ELF-1 (cell line): Measurements from ENCODE around the gene HADHA.
"Not testable (repeated sequence)": the region's sequence is repeated elsewhere in the genome, so short reads cannot be mapped to it uniquely, and the experiment has no call there.

Experiments
- DNase-seq: peaks from one replicate; pipeline ENCODE4 v3.0.0-alpha.2; 2016; ENCODE audit warnings: low read depth, low spot score

The HADHA gene

DNA sequence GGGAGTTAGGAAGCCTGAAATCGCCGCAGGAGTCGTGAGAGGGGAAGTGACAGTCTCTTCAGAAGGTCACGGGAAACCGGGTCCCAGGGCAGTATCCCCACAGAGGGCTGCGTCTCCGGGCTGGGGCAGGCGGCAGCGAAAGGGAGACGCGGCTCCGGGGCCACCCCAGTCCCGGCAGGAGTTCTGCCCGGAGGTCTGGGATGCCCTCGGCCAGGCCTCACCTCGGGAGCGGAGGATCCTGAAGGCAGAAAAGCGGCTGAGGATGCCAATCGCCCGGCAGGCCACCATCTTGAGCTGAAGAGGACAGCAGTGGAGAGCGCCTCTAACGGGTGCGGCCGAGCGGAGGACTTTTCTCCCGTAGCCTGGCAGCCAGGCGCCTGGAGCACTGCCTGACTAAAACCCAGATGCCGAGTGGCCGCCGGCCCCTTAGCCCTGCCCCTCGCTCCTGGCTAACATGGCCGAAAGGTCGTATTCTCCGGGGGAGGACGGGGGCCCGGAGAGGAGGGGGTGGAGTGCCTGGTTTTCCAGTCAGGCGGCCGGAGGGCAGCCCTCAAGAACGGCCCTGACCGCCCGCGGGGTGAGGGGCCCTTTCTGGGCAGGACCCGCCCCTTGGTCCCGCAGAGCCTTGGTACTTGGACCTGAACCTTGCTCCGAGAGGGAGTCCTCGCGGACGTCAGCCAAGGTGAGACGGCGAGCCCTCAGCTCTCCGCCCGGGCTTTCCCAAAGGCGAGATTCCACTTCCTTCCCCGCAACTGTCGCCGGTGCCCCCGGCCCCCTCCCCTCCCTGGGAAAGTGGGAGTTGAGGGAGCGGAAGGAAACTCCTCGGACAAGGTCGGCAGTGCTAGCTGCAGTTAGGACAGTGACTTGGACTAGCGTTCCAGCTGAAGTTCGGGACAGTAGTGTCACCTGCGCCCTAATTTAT, at the start of gene HADHA, which contains the start of gene HADHB:
Gene HADHA, minus strand, starts transcription at position 324 of the 922 bp plus-strand sequence. Its CDS starts 36 bp downstream, at position 288.
Gene HADHB, plus strand, starts transcription at position 631 of the 922 bp plus-strand sequence. CDS start 9,316 bp downstream, outside the sequence.
- DNase-seq, result peak; percentile 97

DNA sequence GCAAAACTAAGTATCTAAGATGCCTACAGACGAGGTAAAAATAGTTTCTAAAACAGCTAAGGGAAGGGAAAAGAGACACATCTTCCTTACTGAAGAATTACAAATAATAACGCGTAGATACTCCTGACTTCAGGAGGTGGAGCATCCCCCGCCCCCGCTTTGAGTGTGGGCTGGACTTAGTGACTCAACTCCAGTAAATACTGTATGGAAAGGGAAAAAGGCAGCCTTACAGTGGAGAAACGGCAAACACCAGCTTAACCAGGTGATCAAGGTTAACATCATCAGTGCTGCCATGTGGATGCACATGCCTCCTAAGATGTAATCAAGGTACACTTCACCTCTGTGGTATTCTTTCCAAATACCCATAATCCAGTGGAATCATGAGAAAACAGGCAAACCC, 48.2 kb upstream of the HADHA start:
- DNase-seq, result no peak

DNA sequence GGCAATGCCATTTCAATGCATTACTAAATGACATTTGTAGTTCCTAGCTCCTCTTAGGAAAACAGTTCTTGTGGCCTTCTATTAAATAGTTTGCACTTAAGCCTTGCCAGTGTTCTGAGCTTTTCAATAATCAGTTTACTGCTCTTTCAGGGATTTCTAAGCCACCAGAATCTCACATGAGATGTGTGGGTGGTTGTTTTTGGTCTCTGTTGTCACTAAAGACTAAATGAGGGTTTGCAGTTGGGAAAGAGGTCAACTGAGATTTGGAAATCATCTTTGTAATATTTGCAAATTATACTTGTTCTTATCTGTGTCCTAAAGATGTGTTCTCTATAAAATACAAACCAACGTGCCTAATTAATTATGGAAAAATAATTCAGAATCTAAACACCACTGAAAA, 45.6 kb upstream of the HADHA start:
- DNase-seq, result no peak

DNA sequence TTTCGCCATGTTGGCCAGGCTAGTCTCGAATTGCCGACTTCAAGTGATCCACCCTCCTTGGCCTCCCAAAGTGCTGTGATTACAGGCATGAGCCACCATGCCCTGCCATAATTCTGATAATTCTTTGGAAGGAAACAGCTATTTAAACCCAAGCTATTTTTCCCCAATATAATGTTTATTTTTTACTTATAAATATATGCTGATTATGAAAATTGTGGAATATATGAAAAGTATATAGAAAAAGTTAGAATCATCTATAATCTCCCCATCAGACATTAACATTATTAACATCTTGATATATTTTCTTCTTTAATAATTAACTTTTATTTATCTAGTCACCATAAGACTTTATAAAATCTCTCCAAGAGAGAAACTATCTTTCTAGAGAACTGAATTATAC, 41.5 kb upstream of the HADHA start:
- no peak for DNase-seq

DNA sequence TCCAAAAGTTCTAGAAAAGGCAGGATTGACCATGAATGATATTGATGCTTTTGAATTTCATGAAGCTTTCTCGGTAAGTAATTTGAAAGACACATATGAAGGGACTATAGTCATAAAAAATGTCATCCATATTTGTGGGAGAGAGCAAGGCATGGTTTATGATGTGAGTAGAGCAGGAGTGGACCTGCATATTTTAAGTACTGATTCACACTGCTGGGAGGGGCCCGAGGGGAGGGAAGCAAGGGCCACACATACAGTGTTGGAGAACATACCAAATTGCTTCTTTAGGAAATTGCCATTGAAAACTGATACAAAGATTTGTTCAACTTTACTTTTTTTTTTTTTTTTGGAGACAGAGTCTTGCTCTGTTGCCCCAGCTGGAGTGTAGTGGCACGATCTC, 39.7 kb upstream of the HADHA start:
- no peak for DNase-seq

DNA sequence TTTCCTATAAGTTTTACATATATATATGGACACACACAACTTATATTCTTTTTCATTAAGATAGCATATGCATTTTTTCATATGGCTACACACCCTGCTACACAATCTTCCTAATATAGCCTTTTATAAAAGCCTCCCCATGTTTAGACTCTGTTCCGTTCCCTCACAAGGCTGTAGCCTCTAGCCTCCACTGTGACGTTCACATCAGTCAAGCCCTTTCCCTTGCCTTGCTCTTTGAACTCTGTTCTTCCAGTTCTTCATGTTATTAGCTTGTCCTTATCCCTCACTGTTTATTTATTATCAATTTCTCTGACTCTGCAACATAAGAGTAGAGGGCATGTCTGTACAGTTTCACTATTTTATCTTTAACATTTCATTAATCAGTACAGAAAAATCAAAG, 39.2 kb upstream of the HADHA start:
- DNase-seq, result no peak

DNA sequence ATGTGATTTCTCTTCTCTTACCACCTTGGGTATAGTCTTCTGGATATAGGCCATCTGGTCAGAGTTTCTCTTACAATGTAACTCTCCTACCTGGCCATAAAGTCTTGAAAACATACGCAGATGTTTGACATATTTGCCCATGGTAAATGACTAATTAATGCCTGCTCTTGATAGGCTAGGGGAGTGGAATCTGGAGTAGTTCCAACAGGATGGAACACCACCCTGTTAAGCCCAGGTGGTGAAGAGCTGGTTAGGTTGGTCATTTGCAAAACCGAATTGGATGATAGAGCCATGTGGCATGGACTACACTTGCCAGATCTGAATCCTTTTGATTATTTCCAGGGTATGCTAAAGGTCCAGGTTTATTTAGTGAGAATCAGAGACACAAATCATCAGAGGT, 36.8 kb upstream of the HADHA start:
- DNase-seq, result no peak

DNA sequence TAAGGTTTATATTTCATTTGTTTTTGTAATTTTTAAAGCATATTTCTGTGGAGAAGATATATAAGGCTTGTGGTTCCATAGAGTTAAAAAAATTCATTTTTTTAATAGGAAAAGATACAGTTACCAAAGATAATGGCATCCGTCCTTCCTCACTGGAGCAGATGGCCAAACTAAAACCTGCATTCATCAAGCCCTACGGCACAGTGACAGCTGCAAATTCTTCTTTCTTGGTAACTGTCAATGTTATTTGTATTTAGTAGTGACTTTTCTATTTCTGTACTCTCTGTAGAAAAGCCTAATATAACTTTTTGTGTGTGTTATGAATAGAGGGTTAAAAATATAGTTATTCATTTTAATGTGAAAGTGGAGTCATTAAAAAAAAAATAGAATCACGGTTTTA, 35.5 kb upstream of the HADHA start:
- DNase-seq, result no peak

DNA sequence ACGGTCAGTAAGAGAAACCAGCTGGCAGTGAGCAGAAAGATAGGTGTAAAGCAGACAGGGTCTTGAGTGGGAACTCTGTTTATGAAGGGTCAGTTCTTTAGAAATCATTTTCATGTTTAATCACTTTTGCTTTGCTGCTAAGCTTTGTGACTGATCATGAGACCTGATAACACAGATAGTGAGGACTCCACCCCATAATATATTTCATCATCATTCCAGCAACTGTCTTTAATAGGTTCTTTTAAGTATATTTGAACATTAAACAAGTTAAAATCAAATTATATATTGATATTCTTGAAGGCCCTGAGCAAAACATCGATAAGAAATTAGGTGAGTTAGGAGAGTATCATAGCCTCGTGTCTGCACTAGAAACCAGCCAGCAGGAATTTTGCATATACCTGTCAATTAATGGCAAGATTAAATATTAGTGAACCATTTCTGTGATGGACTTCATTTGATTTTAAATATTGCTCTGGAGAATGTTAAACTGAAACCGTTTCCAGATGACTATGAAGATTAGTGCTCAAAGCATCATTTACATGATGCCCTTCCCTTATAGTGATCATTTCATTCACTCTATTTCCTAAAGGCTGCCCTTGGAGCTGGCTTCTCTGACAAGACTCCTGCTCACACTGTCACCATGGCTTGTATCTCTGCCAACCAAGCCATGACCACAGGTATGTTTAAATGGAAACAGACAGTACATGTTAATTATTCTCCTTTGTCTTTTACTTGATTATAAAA, 32.2 kb upstream of the HADHA start:
- no peak for DNase-seq

DNA sequence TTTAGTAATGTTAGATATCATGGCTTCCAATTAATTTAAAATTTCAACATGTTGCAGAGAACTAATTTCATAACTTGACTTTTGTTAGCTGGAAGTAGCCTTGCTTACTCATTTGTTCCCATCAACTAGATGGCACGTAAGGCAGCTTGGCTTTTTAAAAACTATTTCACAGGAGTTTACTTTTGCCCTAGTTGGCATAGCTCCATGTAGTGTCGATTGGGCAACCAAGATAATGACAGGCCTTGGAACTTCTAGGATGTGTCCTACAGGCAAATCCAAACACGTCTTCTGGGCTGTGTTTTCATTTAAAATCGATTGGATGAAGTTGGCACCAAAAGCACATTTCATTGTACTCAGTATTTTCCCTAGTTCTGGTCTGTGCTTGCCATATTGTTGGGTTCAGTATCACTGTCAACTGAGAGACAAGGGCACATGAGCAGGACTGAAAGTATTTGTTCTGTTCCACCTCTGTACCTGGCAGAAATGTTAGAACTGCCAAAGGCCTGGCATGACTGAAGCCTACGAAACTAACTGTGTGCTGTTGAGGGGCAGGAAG, 29.7 kb upstream of the HADHA start:
- DNase-seq, result no peak

DNA sequence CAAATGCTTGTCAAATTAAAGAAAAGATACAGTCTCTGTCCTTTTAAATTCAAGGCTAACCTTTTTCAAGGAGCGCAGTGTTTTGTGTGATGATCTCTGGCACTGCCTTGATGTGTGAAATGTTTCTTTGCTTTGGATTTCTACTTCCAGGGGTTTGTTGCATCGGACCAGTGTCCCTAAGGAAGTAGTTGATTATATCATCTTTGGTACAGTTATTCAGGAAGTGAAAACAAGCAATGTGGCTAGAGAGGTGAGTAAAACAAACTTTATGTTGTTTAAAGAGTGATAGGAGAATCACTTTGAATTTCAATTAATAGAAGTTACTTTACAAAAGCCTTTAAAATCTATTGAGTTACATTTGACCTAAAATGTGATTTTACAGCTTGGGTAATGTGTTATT, 29.1 kb upstream of the HADHA start:
- DNase-seq, result no peak

DNA sequence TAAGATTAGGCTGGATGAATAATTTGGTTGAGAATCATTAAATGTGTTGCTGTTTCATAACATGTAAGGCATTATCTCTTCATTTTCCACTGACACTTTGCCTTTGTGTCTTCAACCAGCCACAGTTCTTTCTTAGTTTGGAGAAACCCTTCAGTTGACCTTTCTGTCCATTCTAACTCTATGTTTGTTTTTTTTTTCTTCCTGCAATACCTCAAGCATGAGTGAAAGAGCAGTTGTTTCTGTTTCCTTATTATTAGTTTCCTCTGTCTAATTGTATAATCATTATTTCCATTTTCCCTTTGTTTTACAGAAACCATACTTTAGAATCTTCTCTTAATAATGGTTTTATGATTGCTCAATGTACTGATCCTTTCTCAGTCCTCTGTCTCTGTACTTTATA, 25.9 kb upstream of the HADHA start:
- DNase-seq, result no peak

DNA sequence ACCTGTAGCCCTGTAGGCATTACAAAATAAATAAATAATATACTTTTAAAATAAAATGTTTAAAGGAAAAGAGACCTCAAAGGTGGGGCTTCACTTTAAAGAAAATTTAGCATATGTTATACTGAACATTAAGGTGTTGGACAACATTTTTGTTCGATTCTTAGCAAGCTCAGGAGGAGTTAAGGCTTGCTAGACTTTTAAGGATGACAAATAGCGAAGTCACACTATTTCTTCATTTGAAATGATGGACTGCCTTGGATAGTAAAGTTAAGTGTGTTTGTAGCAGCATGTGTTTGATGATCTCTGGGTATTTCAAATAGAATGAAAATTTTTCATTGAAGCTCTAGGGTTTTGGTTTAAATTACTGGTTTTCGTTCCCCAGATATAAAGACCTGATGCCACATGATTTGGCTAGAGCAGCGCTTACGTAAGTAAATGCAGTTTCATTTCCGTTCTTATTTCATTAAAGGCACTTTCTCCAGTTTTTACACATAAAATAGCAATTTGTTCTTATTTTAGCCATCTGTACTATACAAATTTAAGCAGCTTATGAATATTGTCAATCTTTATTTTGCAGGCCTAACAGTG, 25.2 kb upstream of the HADHA start:
- DNase-seq, result no peak

DNA sequence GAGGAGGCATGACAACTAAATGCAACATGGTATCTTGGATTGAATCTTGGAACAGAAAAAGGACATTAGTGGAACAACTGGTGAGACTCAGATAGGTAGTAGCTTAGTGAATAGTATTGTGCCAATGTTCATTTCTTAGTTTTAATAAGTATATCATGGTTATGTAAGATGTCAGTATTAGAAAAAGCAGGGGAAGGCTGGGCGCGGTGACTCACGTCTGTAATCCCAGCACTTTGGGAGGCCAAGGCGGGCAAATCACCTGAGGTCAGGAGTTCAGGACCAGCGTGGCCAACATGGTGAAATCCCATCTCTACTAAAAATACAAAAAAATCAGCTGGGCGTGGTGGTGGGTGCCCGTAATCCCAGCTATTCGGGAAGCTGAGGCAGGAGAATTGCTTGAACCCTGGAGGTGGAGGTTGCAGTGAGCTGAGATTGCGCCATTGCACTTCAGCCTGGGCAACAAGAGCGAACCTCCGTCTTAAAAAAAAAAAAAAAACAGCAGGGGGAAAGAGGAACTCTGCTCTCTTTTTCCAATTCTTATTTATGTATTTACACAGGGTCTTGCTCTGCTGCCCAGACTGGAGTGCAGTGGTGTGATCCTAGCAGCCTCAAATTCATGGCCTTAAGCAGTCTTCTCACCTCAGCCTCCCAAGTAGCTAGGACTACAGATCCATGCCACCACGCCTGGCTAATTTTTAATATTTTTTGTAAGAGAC, 24.4 kb upstream of the HADHA start:
- DNase-seq, result not testable (repeated sequence)

DNA sequence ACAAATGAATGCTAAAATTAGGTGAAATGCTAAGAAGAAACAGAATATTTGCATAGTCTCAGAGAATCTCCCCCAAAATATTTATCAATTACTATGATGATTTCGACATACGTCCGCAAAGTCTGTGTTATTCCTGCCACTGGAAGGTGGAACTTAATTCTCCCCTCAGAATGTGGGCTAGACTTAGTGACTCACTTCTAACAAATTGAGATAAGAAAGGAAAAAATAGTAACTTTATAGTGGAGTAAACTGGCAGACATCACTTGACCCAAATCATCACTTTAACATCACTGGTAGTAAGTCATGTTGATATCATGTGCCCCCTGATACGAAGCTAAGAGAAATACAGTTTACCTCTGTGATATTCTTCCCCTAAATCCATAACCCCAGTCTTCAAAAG, 23.8 kb upstream of the HADHA start:
- DNase-seq, result no peak

DNA sequence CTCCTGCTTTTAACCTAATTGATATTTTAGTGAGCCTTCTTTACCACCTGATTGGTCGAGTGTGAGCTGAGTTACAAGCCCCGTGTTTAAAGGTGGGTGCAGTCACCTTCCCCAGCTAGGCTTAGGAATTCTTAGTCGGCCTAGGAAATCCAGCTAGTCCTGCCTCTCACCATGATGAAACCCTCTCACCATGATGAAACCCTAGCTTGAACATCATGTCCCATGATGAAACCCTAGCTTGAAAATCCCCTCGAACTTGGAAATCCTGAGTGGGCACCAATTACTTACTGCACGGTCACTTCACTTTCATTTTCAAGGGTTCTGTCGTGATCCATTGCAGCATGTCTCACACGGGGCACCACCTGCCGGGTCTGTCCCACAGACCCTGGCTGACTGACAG, 14.4 kb upstream of the HADHA start:
- DNase-seq, result not testable (repeated sequence)

DNA sequence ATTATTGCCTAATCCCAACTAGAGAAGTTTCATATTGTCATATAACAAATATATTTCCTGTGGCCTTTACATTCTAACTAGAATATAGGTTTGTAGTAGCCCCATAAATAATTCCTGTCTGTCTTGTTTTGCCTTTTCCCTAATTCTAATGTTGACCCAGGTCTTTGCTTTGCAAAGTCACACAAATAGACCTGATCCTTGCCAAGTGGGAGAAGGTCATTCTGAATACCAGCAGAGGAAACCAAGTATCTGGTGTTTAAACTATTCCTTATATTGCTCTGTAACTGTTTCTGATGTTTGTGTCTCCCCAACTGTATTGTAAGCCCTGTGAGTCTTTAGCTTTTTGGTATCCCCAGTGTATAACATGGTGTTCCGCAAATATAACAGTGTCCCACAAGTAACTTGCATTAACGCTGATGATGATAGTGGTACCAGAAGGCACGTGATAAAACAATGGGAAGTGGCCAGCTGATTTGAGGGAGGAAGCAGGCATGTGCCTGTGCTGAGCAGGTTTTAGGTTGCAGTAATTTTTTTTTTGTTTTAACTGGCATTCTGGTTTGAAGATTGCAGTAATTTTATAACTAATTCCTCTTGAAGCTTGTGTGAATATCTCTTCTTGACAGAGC, 11.4 kb upstream of the HADHA start:
- no peak for DNase-seq

DNA sequence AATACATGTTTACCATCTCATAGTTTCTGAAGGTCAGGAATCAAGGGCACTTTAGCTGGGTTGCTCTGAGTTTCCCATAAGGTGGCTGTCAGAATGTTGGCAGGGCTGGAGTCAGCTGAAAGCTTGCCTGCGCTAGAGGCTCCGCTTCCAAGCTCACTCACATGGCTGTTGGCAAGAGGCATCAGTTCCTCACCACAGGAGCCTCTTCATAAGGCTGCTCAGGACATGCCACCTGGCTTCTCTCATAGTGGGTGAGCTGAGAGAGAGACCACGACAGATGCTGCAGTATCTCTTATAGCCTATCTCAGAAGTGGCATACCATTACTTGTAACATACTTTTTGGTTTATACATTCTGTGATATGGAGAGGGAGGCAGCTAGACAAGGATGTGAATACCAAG, 7.5 kb upstream of the HADHA start:
- no peak for DNase-seq

DNA sequence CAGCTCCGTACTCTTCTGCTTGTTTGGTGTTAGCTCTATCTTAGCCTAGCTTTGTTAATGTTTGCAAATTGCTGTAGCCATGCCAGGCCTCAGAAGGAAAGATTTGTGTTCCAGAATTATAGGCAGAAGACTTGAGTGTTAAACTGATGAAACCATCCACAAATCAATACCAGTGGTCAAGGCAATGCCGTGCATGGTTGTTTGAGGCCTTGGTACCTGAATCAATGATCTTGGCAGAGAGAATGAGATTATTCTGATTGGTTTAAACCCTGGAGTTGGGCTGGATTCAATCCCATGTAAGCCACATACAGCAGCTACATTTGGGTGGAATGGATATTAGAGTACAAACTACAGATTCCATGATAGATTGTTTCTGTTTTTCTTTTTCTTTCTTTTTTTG, 5.2 kb upstream of the HADHA start:
- DNase-seq, result no peak

DNA sequence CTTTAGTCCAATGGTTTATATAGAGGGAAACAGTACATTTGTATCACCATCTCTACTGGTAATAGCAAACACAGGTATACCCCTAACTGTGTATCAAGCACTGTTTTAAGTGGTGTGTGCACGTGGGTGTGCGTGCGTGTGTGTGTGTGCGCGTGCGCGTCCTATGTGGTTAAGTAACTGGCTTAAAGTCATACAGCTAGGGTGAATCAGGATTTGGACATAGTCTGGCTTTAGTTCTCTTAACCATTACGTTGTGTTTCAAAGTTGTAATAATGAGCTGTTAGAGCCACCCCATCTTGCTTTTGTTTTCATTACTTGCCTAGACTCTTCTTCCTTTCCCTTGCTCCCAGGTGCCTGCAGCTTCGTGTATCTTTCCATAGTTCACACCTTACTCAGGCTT, 2.4 kb upstream of the HADHA start:
- no peak for DNase-seq

DNA sequence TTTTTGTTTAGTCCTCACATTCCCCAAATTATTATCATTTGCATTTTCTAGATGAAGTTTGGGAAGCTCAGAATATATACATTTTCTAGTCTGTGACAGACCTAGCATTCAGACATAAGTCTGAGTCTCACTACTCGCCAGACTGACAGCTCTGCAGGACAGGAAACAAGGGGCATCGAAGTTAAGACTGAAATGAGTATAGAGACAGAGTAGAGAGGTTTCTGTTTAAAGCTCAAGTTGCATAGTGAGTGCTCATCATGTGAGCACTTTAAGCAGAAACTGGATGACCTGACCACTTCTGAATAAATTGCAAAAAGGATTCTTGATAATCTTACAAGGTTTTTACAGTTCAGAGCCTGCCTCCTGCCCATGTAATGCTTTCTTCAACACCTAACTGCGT, 1.4 kb upstream of the HADHA start:
- no peak for DNase-seq
